Suppressor macrophage treated with lipopolysaccharide for 1 hour (primary cell): ENCODE data around the gene EHF.
A peak's percentile ranks its signal among the peaks of the same experiment; 100 is the strongest.

Source experiments
- DNase-seq, 3 donors: peaks; one replicate each; pipeline ENCODE4 v3.0.0-alpha.2; 2020 to 2022

EHF gene

GRCh38 chr11:34646431-34646830, 25.5 kb downstream of the EHF start:
- DNase-seq = no peak

GRCh38 chr11:34647131-34647530, 26.2 kb downstream of the EHF start:
- DNase-seq = no peak

- DNase-seq = peak in 1 of 3 donors; percentile 26
Measured at GRCh38 chr11:34647532-34647931, 26.6 kb downstream of the EHF start.

GRCh38 chr11:34648036-34648435, 27.1 kb downstream of the EHF start:
- DNase-seq = no peak

- no peak for DNase-seq
Measured at GRCh38 chr11:34649597-34649996, 28.7 kb downstream of the EHF start.

- DNase-seq = peak; percentile 54 to 68 (median 61)
Measured at GRCh38 chr11:34650528-34650927, 29.6 kb downstream of the EHF start.

GRCh38 chr11:34651551-34651950, 30.7 kb downstream of the EHF start:
- peak; percentile 71 to 84 (median 72) for DNase-seq

- peak in 1 of 3 donors; percentile 37 for DNase-seq
Measured at GRCh38 chr11:34652191-34652973, 31.5 kb downstream of the EHF start.

- no peak for DNase-seq
Measured at GRCh38 chr11:34653031-34653430, 32.1 kb downstream of the EHF start.

GRCh38 chr11:34653851-34654482, 33.1 kb downstream of the EHF start:
- peak; percentile 82 to 94 (median 85) for DNase-seq

- DNase-seq = peak; percentile 71 to 75 (median 71)
Measured at GRCh38 chr11:34654483-34655334, 33.8 kb downstream of the EHF start.

- no peak for DNase-seq
Measured at GRCh38 chr11:34655335-34656008, 34.6 kb downstream of the EHF start.

- peak in 2 of 3 donors; percentile 36 to 39 for DNase-seq
Measured at GRCh38 chr11:34656062-34656720, 35.3 kb downstream of the EHF start.

GRCh38 chr11:34658071-34659015, 37.5 kb downstream of the EHF start:
- DNase-seq = no peak

GRCh38 chr11:34659096-34659733, 38.3 kb downstream of the EHF start:
- no peak for DNase-seq

GRCh38 chr11:34665077-34665835, 44.4 kb downstream of the EHF start:
- no peak for DNase-seq

GRCh38 chr11:34667810-34668582, 47.1 kb downstream of the EHF start:
- DNase-seq = peak in 1 of 3 donors; percentile 23

- DNase-seq = no peak
Measured at GRCh38 chr11:34668583-34669053, 47.7 kb downstream of the EHF start.

- no peak for DNase-seq
Measured at GRCh38 chr11:34669458-34669857, 48.6 kb downstream of the EHF start.
